WTC11 (cell line): Measurements from ENCODE around the gene JAZF1.

Experiments
- CBFB ChIP-seq: sonication (generic); formaldehyde crosslinking; IDR thresholded peaks from 2 replicates; pipeline ENCODE4 v1.8.1; 2022; ENCODE audit warnings: mild to moderate bottlenecking, low read depth, missing genetic modification reagents
- CTCF ChIP-seq: fragments of 200-600 bp; IDR thresholded peaks from 2 replicates; pipeline ENCODE4 v1.8.0; 2022; ENCODE audit warnings: antibody characterized with exemption
- FOXP4 ChIP-seq: sonication (generic); formaldehyde crosslinking; IDR thresholded peaks from 2 replicates; pipeline ENCODE4 v1.8.0; 2022; ENCODE audit warnings: mild to moderate bottlenecking, missing genetic modification reagents
- MAX ChIP-seq: sonication (generic); formaldehyde crosslinking; IDR thresholded peaks from 2 replicates; pipeline ENCODE4 v1.8.0; 2022; ENCODE audit warnings: mild to moderate bottlenecking, missing genetic modification reagents
- NFYB ChIP-seq: sonication (generic); formaldehyde crosslinking; conservative IDR thresholded peaks from 2 replicates; pipeline ENCODE4 v1.8.0; 2022; ENCODE audit warnings: low read depth, missing genetic modification reagents
- NR2C2 ChIP-seq: sonication (generic); formaldehyde crosslinking; IDR thresholded peaks from 2 replicates; pipeline ENCODE4 v1.8.0; 2022; ENCODE audit warnings: mild to moderate bottlenecking, missing genetic modification reagents
- PRRX2 ChIP-seq: fragments of 250-450 bp; sonication (Bioruptor Pico); IDR thresholded peaks from 2 replicates; pipeline ENCODE4 v1.8.0; 2021; ENCODE audit warnings: mild to moderate bottlenecking
- USF1 ChIP-seq: sonication (generic); formaldehyde crosslinking; IDR thresholded peaks from 2 replicates; pipeline ENCODE4 v1.8.0; 2022; ENCODE audit warnings: mild to moderate bottlenecking, missing genetic modification reagents

- TF ChIP-seq NFYB (CRISPR knock-in tag) (no peak), CTCF (no peak), FOXP4 (no peak), NR2C2 (CRISPR knock-in tag) (no peak), USF1 (CRISPR knock-in tag) (no peak), CBFB (CRISPR knock-in tag) (no peak), MAX (CRISPR knock-in tag) (no peak), PRRX2 (CRISPR knock-in tag) (no peak)
These were observed 28.0 kb downstream of the JAZF1 start for GRCh38 chr7:28152594-28152993.
